CD4-positive, alpha-beta T cell treated with Interleukin-12 subunit alpha and Interleukin-12 subunit beta, for 1 hour (primary cell): Measurements from ENCODE around the gene PPFIA1.
"Not testable (repeated sequence)": the region's sequence is repeated elsewhere in the genome, so short reads cannot be mapped to it uniquely, and the experiment has no call there.

Source experiments
- DNase-seq: peaks from one replicate; pipeline ENCODE4 v3.0.0-alpha.2; 2020

PPFIA1 gene

GRCh38 chr11:70252844-70253243 is 17.6 kb upstream of the PPFIA1 start:
- DNase-seq, result no peak

GRCh38 chr11:70255477-70256116 is 14.9 kb upstream of the PPFIA1 start:
- DNase-seq, result no peak

GRCh38 chr11:70259077-70259476 is 11.4 kb upstream of the PPFIA1 start:
- not testable (repeated sequence) for DNase-seq

DNA sequence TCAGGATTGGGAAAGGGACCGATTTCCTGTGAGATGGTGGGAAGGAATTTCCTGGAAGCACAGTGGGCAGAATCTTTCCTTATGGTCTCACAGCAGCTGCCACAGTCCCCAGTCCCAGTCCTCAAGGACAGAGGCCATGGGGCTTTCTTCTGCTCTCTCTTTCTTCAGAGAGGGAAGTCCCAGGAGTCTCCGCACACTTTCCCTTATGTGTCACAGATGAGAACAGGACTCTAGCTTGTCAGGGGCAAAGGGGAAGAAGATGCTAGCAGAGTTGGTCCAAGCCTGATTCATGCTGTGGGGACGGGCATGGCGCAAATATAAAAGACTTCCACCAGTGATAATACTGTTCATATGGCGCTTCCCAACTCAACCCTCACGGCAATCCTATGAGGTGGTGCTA is 7.5 kb upstream of the PPFIA1 start:
- no peak for DNase-seq

DNA sequence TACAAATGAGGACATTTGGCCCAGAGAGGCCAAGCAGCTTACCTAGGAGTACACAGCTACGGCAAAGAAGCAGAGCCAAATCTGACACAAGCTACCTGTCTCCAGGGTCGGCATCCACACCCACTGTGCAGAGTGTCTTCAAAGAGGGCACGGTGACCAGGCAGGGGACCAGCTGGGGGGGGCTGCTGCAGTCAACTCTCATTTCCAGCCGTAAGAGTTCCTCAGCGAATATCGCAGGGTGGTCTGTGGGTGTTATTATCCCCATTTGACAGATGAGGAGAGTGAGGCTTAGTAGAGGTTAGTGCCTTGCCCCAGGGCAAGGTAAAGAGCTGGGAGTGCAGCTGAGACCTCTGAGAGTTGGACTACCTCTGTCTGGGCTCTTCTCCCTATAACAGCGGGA is 7.1 kb upstream of the PPFIA1 start:
- DNase-seq, result no peak

DNA sequence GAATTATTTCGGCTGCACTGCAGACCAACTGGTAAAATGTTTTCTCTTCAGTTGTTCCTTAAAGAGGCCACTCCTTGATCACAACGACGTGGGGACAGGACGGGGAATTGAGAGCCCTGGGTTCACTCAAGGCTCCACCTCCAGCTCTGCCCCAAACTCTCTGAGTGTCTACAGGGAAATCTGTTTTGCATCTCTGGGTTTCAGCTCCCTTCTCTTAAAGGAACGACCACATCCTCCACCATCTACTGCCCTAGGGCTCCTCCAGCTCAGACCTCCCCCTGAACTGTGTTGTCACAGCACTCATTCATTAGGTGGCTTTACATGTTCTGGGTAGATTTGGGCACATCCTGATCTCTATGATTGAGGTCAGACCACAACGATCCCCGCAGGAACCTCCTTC is 5.1 kb upstream of the PPFIA1 start:
- DNase-seq, result no peak

- no peak for DNase-seq
These were observed 3.0 kb upstream of the PPFIA1 start for GRCh38 chr11:70267405-70267950.

- DNase-seq, result no peak
These were observed 2.0 kb upstream of the PPFIA1 start for GRCh38 chr11:70268526-70268925.

- peak; percentile 57 for DNase-seq
These were observed 573 bp downstream of the PPFIA1 start for GRCh38 chr11:70270877-70271648.

GRCh38 chr11:70271649-70271953 is 1.1 kb downstream of the PPFIA1 start:
- no peak for DNase-seq

DNA sequence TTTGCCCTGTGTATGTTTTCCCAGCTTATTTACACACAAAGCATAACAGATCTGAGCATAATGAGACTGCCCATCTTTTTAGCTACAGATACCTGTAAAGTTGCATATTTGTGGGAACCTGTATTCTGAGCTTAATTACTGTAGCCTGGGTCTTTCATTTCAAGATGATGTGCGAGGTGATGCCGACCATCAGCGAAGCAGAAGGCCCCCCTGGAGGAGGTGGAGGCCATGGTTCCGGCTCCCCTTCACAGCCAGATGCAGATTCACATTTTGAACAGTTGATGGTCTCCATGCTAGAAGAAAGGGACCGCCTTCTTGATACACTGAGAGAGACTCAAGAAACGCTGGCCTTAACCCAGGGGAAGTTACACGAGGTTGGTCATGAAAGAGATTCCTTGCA is 1.5 kb downstream of the PPFIA1 start:
- DNase-seq, result no peak

- DNase-seq, result no peak
These were observed 8.5 kb downstream of the PPFIA1 start for GRCh38 chr11:70278994-70279393.

GRCh38 chr11:70281156-70281609 is 10.7 kb downstream of the PPFIA1 start:
- no peak for DNase-seq

DNA sequence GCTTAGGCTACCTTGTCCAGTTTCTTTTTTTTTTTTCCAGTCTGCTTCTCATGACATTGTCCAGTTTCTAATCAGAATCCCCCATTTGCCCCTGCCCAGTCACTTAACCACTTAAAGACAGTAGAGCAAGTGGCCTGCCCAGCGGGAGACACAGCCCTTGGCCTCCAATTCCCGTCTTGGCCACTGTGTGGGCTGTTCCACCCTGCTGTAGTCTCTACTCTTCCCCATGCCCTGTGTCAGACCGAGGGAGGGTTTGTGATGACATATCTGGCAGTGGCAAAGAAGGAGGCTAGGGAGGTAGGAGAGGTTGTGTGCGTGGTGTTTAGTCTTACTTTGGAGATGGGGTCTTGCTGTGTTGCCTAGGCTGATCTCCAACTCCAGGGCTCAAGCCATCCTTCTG is 11.5 kb downstream of the PPFIA1 start:
- no peak for DNase-seq

DNA sequence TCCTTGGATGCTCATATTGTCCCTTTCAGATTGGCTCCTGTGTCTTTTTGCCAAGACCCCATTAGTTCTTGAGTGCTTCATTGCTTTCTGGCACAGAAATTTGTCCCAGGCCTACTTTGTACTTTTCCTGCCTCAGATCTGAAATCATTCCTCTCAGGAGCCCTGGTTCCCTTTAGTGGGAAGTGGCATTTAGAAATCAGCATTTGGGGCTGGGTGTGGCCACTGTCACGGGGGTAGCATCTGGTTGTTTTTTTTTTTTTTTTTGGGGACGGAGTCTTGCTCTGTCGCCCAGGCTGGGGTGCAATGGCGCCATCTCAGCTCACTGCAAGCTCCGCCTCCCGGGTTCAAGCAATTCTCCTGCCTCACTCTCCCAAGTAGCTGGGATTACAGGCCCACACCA is 18.2 kb downstream of the PPFIA1 start:
- no peak for DNase-seq

DNA sequence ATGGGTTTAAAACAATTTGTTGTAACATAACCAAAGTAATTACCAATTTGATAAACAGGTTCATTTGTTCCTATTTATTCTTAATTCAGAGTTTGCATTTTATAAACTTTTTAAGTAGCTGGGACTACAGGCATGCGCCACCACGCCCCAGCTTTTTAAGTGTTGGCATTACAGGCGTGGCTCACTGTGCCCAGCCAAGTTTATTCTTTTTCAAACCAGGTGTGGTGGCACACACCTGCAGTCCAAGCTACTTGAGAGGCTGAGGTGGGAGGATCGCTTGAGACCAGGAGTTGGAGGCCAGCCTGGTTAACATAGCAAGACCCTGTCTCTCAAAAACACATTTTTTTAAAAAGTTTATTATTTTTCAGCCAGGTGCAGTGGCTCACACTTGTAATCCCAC is 19.1 kb downstream of the PPFIA1 start:
- no peak for DNase-seq

DNA sequence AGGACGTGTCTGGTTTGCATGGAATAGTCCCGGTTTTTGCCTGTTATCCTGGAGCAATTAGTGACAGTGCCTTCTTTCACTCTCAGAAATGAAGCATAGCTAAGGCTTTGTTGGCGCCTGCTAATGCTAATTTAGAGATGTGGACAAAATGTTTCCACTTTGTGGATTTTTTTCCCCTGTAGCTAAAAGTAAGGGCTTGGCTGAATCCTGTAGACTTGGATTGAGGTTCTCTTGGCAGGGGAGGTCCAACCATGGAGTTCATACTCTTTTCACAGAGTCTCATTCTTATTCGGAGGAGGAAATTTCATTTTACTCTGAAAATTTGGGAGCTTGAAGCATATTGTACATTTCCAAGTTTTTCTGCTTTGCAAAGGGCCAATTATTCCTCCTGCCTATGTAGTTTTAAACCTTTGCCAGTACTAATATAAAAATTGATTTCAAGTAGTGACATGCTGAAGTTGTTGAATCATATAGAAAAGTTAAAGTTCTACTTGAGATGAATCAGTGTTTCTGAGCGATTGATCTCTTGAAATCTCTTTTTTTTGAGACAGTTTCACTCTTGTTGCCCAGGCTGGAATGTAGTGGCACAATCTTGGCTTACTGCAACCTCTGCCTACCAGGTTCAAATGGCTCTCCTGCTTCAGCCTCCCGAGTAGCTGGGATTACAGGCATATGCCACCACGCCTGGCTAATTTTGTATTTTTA is 20.0 kb downstream of the PPFIA1 start:
- DNase-seq, result no peak

GRCh38 chr11:70292166-70292565 is 21.7 kb downstream of the PPFIA1 start:
- no peak for DNase-seq

DNA sequence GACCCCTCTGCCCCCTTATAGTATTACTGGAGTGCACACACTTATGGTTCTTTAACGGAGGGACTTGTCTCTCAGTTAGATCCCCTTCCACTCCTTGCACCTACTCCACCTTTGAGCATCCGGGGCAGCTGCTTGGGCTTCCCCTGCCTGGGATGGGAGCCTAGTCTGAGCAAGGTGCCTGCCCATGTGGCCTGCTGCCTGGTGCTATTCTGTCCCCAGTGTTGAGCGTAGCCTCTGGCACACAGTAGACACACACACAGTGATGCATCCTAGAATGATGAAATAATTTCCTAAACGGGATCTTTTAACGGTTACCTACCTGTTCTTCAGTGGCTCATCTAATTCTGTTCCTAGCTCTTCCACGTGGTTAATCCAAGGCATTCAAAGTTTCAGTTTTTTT is 22.4 kb downstream of the PPFIA1 start:
- no peak for DNase-seq

DNA sequence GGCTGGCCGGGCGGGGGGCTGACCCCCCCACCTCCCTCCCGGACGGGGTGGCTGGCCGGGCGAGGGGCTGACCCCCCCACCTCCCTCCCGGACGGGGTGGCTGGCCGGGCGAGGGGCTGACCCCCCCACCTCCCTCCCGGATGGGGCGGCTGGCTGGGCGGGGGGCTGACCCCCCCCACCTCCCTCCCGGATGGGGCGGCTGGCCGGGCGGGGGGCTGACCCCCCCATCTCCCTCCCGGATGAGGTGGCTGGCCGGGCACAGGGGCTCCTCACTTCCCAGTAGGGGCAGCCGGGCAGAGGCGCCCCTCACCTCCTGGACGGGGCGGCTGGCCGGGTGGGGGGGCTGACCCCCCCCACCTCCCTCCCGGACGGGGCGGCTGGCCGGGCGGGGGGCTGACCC is 24.7 kb downstream of the PPFIA1 start:
- not testable (repeated sequence) for DNase-seq

- DNase-seq, result no peak
These were observed 26.2 kb downstream of the PPFIA1 start for GRCh38 chr11:70296681-70297080.

- no peak for DNase-seq
These were observed 26.9 kb downstream of the PPFIA1 start for GRCh38 chr11:70297341-70297740.

DNA sequence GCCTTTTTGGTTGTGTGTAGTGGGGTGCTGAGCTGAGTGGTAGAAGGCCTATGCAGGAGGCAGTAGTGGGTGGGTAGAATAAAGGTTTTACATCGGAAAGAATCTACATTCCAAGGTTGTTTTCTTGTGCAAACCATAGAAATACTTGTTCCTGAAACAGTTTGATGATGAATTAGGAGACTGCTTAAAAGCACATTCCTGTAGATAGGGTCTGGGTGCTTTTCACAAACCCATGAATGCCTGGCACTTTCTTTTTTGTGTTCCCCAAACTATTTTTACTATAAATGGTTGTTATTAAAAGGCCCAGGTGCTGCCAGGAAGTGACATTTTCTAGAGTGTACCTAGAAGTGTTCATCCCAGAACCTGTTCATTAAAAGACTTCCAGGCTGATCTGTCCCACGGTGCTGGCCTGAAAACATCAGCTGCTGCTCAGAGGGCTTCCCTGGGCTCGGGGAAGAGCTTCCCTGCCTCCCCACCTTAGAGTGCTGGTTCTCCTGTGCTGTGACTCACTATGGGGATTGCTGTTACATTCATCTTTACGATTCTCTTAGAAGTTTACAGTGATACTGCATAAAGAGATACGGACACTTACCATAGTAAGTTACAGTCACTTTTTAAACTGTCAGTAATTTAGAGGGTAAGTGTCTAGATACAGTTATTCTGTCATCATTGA is 27.9 kb downstream of the PPFIA1 start:
- DNase-seq, result no peak
